NCI-H1417 (cell line): ENCODE measurements around the gene CYGB.

Source experiments
- DNase-seq, 3 experiments: peaks; one replicate each; lab custom pipeline; 2025; lab: John Stamatoyannopoulos, UW

The CYGB gene

DNA sequence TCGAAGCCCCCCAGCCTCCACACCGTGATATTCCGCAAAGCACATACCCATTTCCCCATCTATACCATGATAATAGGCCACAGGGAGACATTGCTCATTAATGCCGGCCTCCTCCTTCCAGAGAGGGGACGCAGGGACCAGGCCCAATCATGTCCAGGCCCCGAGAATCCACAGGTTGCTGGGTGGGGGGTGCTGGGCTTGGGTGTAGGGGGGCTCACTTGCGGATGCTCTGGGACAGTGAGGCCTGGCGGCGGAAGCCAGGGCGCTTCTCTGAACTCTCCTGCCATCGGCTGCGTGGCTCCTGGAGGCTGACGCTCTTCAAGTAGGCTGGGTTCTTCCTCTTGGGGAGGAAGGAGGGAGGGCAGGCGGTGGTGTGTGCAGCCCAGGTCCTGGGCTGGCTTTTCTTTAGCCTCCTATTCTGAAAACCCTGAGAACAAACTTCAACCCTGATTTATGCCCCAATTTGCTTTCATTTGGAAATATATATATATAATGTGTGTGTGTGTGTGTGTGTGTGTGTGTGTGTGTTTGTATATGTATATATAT lies 57.9 kb downstream of the CYGB start:
- DNase-seq = no peak

DNA sequence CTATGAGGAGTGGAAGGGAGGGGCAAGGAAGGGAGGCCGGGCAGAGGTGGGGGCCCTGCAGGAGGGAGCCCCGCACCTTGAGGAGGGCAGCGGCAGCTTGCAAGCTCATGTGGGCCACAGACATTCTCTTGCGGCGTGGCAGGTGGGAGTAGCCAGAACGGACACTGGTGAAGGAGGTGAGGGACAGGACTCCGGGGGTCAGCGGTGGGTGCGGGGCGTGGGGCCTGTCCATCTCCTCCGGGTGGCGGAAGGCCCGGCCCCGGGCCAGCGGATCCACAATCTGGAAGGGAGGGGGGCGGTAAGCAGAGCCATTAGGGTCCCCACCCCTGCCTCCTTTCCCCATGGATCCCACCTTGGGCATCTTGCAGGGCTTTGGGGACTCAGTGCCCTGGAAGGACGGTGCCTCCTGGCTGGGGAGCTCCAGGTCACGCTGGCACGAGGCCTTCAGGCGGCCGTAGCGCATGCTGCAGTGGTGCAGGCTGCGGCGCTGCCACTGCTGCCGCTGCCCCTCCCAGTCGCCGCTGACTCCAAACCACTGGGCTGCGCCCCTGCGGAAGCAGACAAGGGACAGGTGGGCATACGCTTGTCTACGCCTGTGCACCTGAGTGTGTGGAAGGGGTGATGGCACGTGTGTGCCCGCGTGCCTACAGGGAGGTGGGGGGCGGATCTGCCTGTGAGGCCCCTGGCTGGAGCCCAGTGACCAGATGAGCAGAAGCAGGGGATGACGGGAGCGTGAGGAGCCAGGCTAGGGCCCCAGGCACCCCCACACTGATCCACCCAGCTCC lies 58.6 kb downstream of the CYGB start:
- DNase-seq = no peak

GRCh38 chr17:76478097-76478496 lies 59.4 kb downstream of the CYGB start:
- DNase-seq = no peak

DNA sequence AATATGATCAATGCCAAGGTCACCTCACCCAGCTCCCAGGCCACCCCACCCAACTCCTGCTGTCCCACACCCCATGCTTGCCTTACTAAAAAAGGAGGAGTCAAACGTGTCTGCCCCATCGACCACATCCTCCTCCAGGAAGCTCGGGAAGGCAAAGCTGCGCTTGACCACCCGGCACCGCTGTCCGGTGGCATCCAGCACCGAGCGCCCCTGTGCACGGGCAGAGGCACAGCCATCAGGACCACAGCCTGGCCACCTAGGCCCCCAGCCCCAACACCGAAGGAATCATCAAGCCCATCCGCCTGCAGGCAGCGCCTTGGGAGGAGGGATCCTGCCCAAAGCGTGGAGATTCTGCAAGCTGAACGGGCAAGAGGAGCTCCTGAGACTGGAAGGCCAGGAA lies 59.9 kb downstream of the CYGB start:
- no peak for DNase-seq
